Right renal pelvis (tissue), 4 donors: ENCODE measurements around the gene WNK2. TPM values are rescaled to one million over a fixed set of nuclear protein-coding genes. Genes with fewer than 3 reads are reported as not detected.

Experiments used
- DNase-seq, 4 donors: peaks; one replicate each; pipeline ENCODE4 v3.0.0-alpha.2; 2013; ENCODE audit warnings: low read depth in 4 of 4, low spot score in 3 of 4, missing footprints in 1 of 4
- polyA plus RNA-seq, 4 donors: library from polyadenylated mRNA; unstranded; fragments of 120-200 nt; gene quantifications; one replicate each; pipeline ENCODE4 v1.2.1, GENCODE V29; 2013; ENCODE audit not compliant: insufficient read length in 4 of 4

Gene WNK2
- polyA plus RNA-seq, 4 donors = 13.2 to 23.8 (median 19.6) TPM

DNA sequence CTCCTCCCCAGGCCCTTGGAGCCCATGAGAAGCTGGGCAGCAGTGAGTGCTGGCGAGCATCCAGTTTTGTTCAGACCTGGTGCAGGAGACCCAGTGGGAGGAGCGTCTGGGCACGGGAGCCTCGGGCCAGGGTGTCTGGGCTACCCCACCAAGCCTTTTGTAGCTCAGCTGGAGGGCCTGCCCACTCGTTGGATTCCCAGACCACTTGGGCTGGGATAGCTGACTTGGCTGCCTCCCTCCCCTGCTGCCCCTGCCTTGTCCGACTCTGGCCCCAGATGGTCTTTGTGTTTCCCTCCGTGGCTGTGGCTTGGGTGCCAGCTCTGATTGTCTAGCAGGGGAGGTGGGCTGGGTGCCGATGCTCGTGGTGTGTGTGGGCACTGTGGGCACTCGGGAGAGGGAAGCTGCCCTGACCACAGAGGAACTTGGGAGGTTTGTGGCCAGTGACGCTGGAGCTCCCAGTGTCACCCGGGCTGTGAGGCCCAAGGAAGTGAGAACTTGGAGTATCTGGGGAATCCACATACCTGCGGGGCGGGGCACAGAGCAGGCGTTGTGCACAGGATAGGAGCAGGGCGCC lies 47.3 kb downstream of the WNK2 start:
- no peak for DNase-seq

DNA sequence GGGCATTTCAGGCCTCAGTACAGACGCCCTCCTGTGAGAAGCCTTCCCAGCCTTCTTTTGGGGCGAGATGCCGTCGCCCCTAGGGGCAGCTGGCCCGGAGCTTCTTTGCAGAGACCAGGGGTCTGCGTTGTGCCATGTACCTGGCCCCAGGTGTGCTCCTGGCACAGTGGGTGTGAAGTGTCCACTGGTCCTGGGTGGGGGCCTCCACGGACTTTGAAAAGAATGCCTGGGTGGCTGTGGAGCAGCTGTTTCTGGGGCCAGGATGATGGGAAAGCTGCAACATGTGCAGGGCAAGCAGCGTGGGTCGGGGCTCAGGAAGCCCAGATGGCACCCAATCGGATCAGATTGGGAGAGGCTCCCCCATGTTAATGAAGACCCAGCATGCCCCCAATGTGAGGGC lies 47.8 kb downstream of the WNK2 start:
- DNase-seq = no peak

DNA sequence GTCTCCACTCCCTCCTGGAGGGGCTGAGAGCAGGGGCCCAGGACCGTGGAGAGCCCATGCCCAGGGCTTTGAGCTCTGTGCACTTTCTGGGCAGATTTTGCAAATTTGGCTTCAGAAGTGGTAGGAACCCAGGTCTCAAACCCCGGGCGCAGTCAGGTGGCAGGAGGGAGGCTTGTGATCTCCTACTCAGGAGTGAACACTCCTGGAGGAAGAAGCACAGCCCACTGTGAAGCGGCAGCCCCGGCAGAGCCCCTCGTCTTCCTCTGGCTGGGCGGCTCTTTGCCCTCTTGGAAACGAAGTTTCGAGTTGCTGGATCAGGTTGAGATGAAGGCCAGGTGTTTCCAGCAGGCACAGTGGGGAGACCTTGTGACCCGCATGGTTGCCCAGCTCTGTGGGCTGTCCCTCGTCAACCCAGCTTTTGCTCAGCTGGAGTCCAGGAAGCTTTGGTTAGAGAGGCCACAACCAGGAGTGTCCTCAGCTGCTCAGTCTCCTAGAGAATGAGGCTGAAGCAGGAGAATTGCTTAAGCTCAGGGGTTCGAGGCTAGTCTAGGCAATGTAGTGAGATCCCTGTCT lies 48.5 kb downstream of the WNK2 start:
- DNase-seq = no peak

DNA sequence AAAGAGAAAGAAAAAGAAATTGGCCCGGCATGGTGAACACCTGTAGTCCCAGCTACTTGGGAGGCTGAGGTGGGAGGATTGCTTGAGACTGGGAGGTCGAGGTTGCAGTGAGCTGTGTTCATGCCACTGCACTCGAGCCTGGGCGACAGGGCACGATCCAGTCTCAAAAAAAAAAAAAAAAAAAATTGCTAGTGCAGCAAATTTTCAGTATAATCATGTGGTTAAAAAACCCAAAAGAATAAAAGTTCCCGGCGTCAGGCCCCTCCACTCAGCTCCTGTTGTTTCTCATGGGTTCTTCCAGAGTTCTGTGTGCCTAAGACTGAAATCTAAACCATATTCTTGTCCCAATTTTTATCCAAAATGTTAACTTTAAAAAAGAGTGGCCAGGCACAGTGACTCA lies 49.1 kb downstream of the WNK2 start:
- DNase-seq = no peak

DNA sequence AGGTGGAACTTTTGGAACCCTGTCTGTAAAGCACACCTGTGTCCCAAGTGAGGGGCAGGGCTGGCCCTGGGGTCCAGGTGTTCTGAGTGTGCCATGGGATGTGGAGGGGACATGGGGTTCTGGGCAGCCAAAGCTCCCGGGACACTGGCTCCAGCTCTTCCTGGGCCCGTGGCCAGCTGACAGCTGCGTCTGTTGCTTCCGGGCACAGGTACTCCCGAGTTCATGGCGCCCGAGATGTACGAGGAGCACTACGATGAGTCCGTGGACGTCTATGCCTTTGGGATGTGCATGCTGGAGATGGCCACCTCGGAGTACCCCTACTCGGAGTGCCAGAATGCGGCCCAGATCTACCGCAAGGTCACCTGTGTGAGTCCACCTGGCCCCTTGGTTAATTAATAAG lies 50.7 kb downstream of the WNK2 start:
- DNase-seq = no peak

DNA sequence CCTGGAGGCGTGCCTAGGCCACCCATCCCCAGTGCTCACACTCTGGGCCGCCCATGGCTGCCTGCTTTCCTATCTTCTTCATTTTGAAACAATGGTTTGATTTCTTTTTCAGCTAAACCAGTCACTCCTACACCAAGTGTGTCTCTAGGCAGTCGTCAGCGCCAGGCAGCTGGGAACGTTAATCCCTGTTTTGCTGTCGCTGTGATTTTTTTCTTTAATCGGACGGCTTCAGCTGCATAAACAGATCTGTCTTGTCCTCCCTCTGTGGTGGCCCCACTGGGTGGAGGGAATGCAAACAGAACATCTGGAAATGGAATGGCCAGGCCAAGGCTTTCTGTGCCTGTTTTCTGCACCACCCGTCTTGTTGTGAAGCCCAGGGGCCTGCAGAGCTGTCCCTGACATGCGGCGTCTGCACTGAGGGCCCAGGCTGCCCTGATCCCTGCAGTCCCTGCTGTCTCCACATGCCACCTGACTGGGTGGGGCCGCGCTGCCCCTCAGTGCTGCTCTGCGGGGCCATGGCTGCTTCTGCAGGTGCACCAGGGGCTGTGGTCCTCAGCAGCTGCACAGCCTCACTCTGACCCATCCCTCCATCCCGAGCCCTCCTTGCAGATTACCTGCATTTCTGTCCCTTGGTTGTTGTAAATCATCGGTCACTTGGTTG lies 51.5 kb downstream of the WNK2 start:
- peak; percentile 34 to 65 (median 57) for DNase-seq

DNA sequence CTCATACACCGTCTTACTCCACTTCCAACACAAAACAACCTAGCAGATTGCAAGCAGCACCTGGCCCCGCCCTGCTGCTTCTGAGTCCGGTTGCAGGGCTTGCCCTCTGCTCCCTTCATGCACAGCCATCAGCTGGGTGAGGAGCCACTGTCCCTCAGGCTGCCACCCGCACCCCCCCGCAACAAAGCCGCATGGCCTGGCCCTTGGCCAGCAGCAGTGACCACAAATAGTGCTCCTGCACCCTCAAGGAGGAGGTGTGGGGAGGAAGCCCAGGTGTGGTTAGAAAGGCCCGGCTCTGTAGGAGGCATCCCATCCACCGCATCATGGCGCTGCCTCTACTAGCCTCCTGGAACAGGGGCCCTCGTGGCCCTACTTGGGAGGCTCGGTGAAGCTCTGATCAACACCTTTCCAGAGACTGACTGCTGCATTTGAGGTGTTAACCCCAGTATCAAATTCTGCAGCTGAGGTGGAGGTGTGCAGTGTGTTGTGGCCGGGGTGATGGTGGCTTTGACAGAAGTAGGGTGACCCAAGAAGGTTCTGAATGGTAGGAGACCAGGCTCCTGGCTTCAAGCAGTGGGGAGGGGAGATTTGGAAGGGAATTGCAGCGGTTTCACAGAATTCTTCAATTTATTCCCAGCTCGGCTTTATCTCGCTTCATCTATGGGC lies 52.7 kb downstream of the WNK2 start:
- DNase-seq = no peak

DNA sequence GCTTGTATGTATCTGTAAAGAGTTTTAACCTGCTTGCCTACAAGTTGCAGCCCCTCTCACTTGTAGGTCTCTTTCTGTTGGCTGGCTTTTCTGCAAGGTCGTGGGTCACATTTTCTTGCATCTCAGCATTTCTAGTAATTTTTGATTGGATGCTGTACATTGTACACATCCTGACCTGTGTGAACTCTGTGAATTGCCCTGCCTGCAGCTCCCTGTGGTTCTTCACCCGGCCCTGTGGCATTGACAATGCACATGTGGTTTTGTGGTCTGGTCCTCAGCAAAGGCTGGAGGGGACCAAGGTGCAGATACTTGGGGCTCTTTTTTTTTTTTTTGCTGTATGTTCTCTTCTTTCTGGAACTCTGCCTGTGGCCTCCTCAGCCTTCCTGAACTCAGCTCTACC lies 53.6 kb downstream of the WNK2 start:
- no peak for DNase-seq

DNA sequence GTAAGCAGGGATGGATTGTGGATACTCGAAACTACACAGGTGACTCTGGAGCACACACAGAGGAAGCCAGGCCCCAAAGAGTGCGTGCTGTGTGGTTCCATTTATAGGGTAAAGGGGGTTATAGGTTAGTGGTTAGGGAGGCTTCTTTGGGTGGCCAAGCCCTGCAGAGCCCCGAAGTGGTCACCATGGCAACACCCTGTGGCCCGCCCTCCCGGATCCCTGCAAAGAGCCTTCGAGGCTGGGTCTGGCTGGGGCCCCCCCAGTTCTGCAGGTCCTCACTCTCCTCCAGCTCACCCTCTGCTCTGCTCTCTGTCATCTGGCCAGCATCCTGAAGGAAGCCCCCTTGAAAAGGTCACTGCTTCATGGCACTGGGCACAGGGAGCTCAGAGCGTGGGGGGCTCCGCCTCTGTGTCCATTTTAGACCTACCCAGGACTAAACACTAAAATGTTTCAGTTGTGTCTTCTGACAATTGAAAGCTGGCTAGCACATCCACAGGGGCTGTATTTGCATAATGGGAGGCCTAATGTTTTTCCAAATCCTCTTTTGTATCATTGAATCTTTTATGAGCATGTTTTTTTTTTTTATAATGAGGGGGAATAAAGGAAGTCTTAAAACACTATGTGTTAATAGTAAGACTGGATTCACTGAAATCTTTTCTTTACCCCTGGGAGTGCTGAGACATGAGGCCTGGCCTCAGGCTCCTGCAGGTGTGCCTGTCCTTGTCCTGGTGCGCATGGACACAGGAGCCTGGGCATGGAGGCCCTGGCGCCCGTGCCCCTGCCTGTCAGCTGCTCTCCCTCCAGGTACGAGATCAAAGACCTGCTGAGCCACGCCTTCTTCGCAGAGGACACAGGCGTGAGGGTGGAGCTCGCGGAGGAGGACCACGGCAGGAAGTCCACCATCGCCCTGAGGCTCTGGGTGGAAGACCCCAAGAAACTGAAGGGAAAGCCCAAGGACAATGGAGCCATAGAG lies 55.3 kb downstream of the WNK2 start:
- DNase-seq = no peak

DNA sequence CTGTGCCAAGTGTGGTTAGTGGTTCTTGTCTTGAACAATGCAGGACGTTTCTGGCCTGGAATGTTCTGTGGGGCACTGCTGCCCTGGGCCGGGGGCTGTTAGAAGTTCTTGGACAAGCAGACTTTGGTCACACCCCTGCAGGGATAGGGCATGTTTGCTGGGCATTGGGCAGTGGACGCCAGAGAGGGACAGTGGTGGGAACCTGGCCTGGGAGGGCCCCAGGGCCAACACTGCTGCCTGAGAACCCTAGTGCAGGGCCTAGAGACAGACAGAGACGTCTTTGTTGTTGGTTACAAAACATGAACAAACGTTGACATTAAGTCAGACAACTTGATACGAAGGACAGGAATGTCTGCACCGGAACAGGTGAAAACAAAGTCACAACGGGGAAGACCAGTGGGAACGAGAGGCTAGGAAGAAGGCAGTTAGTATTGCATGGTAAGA lies 57.0 kb downstream of the WNK2 start:
- no peak for DNase-seq

DNA sequence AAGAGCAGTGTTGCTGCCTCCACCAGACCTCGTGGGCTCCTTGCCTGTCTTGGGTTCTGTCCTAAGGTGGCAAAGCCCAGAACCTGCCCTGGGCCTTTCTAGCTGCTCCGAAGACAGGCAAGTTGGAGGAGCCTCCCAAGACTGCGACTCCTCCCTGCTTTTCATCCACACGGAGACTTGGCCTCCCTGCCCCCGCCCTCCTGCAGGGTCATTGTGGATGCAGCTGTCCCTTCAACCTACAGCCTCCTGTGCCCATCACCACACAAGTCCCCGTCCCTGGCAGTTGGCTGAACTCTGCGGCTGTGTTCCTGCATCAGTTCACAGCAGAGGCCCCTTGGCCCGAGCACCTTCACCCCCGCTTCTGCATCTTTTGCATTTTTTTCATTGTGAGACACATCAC lies 59.2 kb downstream of the WNK2 start:
- DNase-seq = no peak

DNA sequence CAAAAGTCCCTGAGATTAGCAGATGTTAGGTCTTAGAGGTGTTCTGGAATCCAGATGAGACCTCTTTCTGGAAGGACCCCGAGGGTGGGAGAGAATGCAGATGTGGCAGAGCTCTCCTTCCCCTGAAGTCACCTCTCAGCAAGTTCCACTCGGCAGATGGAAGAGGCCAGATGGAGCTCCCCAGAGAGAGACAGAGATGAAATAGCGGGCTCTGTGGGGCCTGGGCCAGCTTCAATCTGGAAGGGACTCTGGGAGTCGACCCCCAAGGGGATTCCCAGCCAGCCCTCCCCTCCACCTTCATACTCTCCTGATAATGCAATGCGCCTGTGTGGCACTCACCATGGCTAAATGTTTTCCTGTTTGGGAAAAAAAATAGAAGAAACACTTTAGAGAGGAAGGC lies 60.2 kb downstream of the WNK2 start:
- DNase-seq = no peak

DNA sequence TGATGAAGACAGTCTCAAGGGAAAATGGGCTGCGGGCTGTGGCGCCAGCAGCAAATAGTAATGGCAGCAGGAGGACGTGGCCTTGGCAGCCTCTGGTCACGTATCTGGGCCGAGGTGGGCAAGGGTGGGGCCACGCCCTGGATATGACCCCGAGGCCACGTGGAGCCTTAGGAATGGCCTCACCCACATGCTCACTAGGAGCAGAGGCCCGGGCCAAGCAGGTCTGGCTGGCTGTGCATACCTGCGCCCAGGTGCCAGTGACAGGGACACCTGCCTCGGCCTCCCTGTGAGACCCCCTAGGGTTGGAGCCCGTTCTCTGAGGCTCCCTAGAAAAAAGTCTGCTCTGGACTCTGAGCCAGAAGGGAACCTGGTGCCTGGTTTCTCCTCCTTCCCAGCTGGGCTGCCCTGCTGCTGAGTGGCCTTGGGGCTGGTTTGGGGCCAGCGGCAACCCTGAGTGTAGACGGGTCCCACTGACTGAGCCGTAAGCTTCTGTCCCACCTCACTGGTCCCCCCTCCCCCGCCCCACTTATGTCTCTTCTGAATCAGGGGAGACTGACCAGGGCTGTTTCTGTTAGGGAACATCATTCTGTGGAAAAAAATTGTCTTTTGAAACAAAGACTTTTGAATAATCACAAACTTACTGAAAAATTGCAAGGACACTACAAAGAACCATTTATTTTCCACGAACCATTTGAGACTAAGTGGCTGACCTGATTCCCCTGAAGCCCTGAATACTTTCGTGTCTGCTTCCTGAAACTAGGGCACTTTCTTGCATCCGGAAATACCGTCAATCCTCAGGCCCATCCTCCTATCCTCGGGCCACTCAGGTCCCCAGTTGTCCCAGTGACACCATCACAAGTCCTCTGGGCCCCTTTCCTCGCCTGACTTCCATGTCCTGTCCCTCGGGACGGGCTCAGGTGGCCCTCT lies 60.8 kb downstream of the WNK2 start:
- DNase-seq = no peak

DNA sequence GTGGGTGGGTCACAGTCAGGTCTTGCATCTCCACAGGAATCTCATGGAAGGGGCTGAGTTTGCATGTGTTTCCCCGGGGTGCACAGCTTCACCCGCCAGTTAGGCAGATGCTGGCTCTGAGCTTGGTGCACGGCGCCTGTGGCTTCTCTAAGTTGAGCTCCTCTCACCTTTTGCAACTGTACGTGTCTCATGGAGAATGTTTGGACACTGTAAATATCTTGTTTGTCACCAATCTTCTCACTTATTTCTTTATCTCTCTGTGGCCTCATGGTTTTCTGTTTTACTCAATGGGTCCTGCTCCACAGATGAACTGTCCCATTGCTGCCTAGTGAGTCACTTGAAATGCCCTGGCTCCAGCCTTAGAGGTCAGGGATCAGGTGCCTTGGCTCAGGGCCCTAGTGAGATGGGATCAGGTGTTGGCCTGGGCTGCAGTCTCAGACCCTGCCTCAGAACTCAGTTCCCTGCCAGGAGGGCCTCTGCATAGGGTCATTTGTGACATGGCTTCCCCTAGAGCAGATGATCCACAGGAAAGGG lies 61.6 kb downstream of the WNK2 start:
- no peak for DNase-seq

DNA sequence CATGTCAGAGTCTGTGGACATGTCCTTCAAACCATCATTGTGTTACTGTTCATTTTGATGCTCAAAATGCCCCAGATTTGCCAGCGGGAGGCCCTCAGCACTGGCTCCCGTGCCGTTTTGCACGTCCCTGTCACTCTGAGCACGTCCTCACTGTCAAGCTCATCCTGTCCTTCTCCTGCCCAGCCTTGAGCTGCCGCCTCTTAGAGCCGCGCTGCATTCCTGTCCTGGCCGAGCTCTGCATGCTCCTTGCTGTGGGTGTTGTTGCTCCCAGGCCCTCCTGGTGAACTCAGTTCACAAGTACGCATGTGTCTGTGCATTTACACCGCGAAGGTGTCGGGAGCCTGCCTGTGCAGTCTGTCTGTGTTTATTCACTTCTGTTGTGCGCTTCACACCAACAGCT lies 62.2 kb downstream of the WNK2 start:
- no peak for DNase-seq

DNA sequence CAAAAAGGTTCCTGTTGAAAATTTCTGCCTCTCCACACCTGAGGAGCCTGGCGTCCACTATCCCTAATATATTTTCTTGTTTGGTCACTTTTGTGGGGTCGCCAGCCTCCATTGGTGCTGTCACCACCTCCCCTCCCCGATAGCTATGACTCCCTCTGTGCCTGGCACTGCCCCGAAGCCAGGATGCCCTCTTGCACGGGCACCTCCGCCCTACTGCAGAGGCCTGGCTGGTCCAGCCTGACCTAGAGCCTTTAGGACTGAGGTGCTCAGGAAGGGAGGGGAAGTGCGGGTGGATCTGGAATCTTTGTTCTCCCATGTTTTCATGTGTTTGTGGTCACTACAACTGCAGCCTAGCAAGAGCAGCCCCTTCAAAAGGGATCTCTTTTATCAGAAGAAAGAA lies 62.6 kb downstream of the WNK2 start:
- DNase-seq = no peak

DNA sequence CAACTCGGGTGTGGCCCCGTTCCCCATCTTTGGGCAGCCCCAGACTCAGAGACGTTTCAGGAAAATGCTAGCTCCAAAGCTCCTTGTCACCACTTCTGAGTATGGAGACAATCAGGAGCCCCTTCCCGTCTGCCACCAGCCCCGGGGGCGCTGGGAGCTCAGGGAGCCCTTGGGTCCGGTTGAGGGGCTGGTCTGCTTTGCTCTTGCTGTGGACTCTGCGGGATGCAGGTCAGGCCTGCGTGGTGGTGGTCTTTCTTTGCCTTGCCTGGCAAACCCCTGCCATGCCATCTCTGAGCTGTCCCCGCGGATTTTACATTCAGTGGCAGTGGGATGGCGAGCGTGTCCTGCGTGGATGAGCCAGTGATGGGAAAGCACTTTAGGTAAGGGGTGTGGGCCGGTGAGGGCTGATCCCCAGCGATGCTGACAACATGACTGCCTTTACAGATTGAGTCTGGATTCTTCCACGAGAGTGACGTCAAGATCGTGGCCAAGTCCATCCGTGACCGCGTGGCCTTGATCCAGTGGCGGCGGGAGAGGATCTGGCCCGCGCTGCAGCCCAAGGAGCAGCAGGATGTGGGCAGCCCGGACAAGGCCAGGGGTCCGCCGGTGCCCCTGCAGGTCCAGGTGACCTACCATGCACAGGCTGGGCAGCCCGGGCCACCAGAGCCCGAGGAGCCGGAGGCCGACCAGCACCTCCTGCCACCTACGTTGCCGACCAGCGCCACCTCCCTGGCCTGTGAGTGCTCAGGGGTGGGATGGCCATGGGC lies 63.3 kb downstream of the WNK2 start:
- no peak for DNase-seq

DNA sequence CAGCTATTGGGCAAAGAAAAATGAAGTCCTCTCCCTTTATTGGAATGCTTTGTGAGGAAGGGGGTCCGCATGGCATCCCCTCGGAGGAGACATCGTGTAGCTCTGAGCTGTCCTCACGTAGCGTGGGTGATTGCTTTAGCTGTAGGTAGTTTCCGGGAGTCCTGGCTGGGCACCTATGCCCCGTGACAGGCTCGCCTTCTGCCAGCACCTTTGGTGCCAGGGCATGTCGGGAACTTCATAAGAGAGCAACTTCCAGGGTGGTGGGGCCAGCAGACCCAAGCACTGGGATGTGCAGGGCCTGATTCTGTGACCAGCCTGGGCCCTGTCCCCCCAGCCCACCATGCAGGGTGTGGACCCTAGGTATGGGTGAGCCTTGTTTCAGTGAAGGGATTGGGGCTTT lies 64.0 kb downstream of the WNK2 start:
- DNase-seq = no peak
